Measurements from ENCODE around the gene ENDOG.

GRCh38 chr9:128809036-128809599 lies 9.2 kb upstream of the ENDOG start:
- TF ChIP-seq CTCF (IDR thresholded peaks at IDR 0.05) (no peak), POLR2A (IDR thresholded peaks at IDR 0.05) (no peak)
